Skeletal muscle tissue (tissue), 4 donors: ENCODE results near the gene TMEM88. TPM values are rescaled to one million over a fixed set of nuclear protein-coding genes. Genes with fewer than 3 reads are reported as not detected.

ENCODE experiments used
- H3K27ac ChIP-seq: one replicate; pipeline ENCODE4 v1.7.0; 2013; ENCODE audit warnings: mild to moderate bottlenecking, low read depth, low read length, inconsistent platforms
- H3K27me3 ChIP-seq, 3 donors: one replicate each; pipeline ENCODE4 v1.7.0; 2013; ENCODE audit warnings: low read length in 3 of 3; ENCODE audit not compliant: control insufficient read depth in 3 of 3, insufficient read depth in 3 of 3
- H3K36me3 ChIP-seq, 3 donors: one replicate each; pipeline ENCODE4 v1.7.0; 2013; ENCODE audit warnings: low read length in 3 of 3; ENCODE audit not compliant: control insufficient read depth in 3 of 3, insufficient read depth in 3 of 3
- H3K4me1 ChIP-seq, 3 donors: one replicate each; pipeline ENCODE4 v1.7.0; 2013; ENCODE audit warnings: low read length in 3 of 3, mild to moderate bottlenecking in 3 of 3; ENCODE audit not compliant: control insufficient read depth in 3 of 3, insufficient read depth in 3 of 3
- H3K4me3 ChIP-seq, 3 donors: one replicate each; pipeline ENCODE4 v1.7.0; 2013; ENCODE audit warnings: low read length in 3 of 3
- H3K9ac ChIP-seq, 3 donors: one replicate each; pipeline ENCODE4 v1.7.0; 2013; ENCODE audit warnings: low read length in 3 of 3, mild to moderate bottlenecking in 3 of 3, moderate library complexity in 2 of 3, low read depth in 1 of 3
- H3K9me3 ChIP-seq, 3 donors: one replicate each; pipeline ENCODE4 v1.7.0; 2013; ENCODE audit warnings: low read length in 3 of 3; ENCODE audit not compliant: control insufficient read depth in 3 of 3
- total RNA-seq: library from RNA; depleted of rRNA; stranded (reverse); fragments of >200 nt; gene quantifications from one replicate; pipeline ENCODE4 v1.2.3, GENCODE V29; 2014
- donor health status: Osteomylitis.

Gene TMEM88
- total RNA-seq, 1 donor from 2014 or later: 7.3 TPM

DNA sequence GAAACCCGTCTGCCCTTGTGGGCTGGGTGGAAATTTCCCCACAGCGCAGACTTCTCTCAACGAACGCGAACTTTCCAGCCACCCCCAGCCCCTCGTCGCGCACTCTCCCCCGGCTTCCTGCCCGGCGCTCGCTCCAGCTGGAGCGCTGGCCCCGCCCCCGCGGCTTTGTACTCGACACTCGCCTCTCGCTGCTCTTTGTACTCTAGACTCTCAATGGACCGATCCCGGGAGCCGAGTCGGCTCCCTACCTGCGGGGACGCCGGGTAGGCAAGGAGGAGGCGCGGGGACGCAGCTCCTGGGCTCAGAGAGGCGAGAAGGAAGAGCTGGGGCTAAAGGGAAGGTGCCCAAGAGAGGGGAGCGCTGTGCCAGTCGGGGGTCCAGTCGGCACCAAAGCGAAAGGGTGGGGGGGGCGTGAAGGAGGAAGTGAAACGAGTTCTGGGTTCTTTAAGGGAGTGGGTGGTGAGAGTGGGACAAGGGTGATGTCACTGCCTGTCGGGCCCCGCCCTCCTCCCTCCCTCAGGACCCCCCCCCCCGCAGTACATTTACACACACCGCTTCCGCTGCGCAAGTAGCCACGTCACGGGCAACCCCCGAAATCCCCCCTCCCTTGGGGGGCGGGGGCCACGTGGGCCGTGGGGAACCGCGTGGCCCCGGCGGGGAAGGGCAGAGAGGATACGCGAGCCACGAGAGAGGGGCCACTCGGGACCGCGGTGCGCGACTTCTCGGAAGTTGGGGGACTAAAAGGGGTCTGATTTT lies 11.2 kb upstream of the TMEM88 start:
- H3K4me1 ChIP-seq: peaks cover 48 to 58% (median 55%) of the 10 kb centered on the region in 3 donors
- no peaks in the 10 kb centered on the region for H3K9me3 ChIP-seq
- peak overlapping the region; percentile 95 for H3K27ac ChIP-seq
- H3K27me3 ChIP-seq: no peaks in the 10 kb centered on the region
- peak overlapping the region; percentile 91 to 96 (median 95) for H3K9ac ChIP-seq
- H3K4me3 ChIP-seq: peak overlapping the region; percentile 74 to 90 (median 88)
- peaks cover 12 to 23% (median 20%) of the 10 kb centered on the region in 3 donors for H3K36me3 ChIP-seq

DNA sequence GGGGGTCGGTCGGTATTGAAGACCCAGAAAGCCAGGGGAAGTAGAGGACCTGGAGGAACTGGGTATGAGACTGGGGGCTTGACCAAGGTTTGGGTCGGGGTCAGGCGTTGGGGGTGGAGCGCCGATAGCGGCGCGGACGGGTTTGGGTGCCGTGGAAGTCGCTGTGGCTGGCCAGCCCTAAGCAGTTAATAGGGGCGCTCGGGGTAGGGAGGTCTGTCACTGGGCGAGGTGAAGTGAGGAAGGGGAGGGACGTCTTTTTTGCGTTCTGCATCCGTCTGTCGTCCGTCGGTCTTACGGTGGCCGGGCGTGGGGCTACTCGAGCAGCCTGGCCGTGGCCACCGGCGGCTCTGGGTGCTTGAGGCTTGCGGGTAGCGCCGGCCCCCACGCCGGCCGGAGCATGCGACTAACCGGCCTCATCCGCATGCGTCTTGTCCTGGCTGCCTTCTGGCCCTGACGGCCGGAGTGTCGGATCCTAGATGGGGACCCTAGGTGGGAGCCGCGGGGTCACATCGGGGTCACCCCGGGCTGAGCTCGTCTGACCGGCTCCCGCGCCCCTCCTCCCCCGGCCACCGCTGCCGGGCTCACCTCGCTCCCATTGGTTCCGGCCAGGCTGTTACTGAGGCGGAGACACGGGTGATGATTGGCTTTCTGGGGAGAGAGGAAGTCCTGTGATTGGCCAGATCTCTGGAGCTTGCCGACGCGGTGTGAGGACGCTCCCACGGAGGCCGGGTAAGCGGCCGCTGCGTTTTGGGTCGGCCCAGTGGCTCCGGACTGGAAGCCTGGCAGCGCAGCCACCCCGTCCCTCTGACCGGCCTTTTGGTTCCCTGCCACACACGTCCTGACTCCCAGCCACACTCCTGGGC lies 10.3 kb upstream of the TMEM88 start:
- H3K9me3 ChIP-seq: no peaks in the 10 kb centered on the region
- H3K36me3 ChIP-seq: peaks cover 19 to 27% (median 24%) of the 10 kb centered on the region in 3 donors
- peak overlapping the region; percentile 95 for H3K27ac ChIP-seq
- H3K4me1 ChIP-seq: peaks cover 39 to 50% (median 47%) of the 10 kb centered on the region in 3 donors
- peak overlapping the region; percentile 74 to 90 (median 88) for H3K4me3 ChIP-seq
- peak overlapping the region; percentile 91 to 96 (median 95) for H3K9ac ChIP-seq
- no peaks in the 10 kb centered on the region for H3K27me3 ChIP-seq

DNA sequence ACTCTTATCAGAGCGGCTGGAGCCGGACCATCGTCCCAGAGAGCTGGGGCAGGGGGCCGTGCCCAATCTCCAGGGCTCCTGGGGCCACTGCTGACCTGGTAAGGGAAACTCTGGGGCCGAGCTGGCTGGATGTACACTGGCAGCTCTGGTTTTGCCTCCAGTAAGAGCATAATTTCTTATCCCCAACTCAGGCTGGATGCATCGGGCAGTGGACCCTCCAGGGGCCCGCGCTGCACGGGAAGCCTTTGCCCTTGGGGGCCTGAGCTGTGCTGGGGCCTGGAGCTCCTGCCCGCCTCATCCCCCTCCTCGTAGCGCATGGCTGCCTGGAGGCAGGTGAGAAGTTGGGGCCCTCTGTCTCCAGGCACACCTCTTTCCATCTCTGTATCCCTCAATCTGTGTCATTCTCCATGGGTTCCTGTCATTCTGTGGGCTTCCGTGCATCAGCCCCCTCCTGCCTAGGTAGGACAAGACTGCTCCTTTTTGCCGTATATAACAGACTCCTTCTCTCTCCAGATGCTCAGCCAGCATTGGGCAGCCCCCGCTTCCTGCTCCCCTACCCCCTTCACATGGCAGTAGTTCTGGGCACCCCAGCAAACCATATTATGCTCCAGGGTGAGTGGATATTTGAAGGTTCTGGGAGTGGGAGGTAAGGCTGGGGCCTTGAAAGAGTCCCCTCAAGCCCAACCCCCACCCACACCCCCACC lies 9.4 kb upstream of the TMEM88 start:
- Histone ChIP-seq H3K4me1 (peaks cover 30 to 41% (median 37%) of the 10 kb centered on the region in 3 donors), H3K4me3 (peak overlapping the region; percentile 51 to 88 (median 74)), H3K9me3 (no peaks in the 10 kb centered on the region), H3K9ac (peak overlapping the region; percentile 91 to 96 (median 95)), H3K27me3 (no peaks in the 10 kb centered on the region), H3K36me3 (peaks cover 27 to 37% (median 30%) of the 10 kb centered on the region in 3 donors), H3K27ac (peak overlapping the region; percentile 95)

DNA sequence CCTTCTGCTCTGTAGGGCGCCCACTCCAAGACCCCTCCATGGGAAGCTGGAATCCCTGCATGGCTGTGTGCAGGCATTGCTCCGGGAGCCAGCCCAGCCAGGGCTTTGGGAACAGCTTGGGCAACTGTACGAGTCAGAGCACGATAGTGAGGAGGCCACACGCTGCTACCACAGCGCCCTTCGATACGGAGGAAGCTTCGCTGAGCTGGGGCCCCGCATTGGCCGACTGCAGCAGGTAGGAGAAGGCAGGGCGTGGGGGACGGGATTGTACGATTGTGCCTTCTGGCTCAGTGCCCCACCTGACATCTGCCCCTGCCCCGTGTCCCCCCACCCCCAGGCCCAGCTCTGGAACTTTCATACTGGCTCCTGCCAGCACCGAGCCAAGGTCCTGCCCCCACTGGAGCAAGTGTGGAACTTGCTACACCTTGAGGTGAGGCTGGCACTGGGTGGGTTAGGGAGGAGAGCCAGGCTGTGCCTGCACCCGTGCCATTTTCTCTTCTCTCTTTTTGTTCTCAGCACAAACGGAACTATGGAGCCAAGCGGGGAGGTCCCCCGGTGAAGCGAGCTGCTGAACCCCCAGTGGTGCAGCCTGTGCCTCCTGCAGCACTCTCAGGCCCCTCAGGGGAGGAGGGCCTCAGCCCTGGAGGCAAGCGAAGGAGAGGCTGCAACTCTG lies 8.7 kb upstream of the TMEM88 start:
- Histone ChIP-seq H3K9me3 (no peaks in the 10 kb centered on the region), H3K4me1 (peaks cover 23 to 37% (median 31%) of the 10 kb centered on the region in 3 donors), H3K27me3 (no peaks in the 10 kb centered on the region), H3K4me3 (no peak overlapping the region), H3K9ac (no peak overlapping the region), H3K27ac (no peak overlapping the region), H3K36me3 (peaks cover 34 to 43% (median 37%) of the 10 kb centered on the region in 3 donors)

DNA sequence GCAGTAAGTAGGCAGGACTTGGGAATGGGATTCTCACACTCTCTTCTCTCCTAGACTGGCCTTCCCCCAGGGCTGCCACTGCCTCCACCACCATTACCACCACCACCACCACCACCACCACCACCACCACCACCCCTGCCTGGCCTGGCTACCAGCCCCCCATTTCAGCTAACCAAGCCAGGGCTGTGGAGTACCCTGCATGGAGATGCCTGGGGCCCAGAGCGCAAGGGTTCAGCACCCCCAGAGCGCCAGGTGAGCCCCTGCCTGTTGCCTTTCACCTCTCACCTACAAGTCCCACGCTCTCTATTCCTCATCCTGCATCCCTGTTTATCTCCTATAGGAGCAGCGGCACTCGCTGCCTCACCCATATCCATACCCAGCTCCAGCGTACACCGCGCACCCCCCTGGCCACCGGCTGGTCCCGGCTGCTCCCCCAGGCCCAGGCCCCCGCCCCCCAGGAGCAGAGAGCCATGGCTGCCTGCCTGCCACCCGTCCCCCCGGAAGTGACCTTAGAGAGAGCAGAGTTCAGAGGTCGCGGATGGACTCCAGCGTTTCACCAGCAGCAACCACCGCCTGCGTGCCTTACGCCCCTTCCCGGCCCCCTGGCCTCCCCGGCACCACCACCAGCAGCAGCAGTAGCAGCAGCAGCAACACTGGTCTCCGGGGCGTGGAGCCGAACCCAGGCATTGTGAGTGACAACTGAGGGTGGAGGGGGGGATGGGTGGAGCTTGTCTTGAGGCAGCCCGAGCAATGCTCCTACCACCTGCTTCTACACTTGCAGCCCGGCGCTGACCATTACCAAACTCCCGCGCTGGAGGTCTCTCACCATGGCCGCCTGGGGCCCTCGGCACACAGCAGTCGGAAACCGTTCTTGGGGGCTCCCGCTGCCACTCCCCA lies 7.9 kb upstream of the TMEM88 start:
- Histone ChIP-seq H3K36me3 (peaks cover 38 to 46% (median 40%) of the 10 kb centered on the region in 3 donors), H3K27ac (no peak overlapping the region)

DNA sequence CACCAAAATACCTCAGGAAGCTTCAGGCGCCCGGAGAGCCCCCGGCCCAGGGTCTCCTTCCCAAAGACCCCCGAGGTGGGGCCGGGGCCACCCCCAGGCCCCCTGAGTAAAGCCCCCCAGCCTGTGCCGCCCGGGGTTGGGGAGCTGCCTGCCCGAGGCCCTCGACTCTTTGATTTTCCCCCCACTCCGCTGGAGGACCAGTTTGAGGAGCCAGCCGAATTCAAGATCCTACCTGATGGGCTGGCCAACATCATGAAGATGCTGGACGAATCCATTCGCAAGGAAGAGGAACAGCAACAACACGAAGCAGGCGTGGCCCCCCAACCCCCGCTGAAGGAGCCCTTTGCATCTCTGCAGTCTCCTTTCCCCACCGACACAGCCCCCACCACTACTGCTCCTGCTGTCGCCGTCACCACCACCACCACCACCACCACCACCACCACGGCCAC lies 6.7 kb upstream of the TMEM88 start:
- Histone ChIP-seq H3K27me3 (no peaks in the 10 kb centered on the region), H3K4me3 (no peak overlapping the region), H3K4me1 (peaks cover 30 to 46% (median 36%) of the 10 kb centered on the region in 3 donors), H3K9me3 (no peaks in the 10 kb centered on the region), H3K9ac (no peak overlapping the region), H3K27ac (no peak overlapping the region), H3K36me3 (peaks cover 47 to 58% (median 50%) of the 10 kb centered on the region in 3 donors)

More for the DNA sequence above, 7.9 kb upstream of the TMEM88 start:
- Histone ChIP-seq H3K9me3 (no peaks in the 10 kb centered on the region), H3K4me1 (peaks cover 28 to 41% (median 36%) of the 10 kb centered on the region in 3 donors), H3K9ac (no peak overlapping the region), H3K27me3 (no peaks in the 10 kb centered on the region), H3K4me3 (no peak overlapping the region)

DNA sequence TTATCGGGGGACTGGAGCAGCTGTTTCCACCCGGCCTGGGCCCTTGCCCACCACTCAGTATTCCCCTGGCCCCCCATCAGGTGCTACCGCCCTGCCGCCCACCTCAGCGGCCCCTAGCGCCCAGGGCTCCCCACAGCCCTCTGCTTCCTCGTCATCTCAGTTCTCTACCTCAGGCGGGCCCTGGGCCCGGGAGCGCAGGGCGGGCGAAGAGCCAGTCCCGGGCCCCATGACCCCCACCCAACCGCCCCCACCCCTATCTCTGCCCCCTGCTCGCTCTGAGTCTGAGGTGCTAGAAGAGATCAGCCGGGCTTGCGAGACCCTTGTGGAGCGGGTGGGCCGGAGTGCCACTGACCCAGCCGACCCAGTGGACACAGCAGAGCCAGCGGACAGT lies 6.1 kb upstream of the TMEM88 start:
- Histone ChIP-seq H3K4me3 (no peak overlapping the region), H3K9ac (no peak overlapping the region), H3K4me1 (peaks cover 28 to 41% (median 34%) of the 10 kb centered on the region in 3 donors), H3K27me3 (no peaks in the 10 kb centered on the region), H3K9me3 (no peaks in the 10 kb centered on the region), H3K27ac (no peak overlapping the region), H3K36me3 (peaks cover 48 to 58% (median 50%) of the 10 kb centered on the region in 3 donors)

DNA sequence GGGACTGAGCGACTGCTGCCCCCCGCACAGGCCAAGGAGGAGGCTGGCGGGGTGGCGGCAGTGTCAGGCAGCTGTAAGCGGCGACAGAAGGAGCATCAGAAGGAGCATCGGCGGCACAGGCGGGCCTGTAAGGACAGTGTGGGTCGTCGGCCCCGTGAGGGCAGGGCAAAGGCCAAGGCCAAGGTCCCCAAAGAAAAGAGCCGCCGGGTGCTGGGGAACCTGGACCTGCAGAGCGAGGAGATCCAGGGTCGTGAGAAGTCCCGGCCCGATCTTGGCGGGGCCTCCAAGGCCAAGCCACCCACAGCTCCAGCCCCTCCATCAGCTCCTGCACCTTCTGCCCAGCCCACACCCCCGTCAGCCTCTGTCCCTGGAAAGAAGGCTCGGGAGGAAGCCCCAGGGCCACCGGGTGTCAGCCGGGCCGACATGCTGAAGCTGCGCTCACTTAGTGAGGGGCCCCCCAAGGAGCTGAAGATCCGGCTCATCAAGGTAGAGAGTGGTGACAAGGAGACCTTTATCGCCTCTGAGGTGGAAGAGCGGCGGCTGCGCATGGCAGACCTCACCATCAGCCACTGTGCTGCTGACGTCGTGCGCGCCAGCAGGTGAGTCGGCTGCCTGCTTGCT lies 5.6 kb upstream of the TMEM88 start:
- peaks cover 28 to 37% (median 31%) of the 10 kb centered on the region in 3 donors for H3K4me1 ChIP-seq
- no peak overlapping the region for H3K27ac ChIP-seq
- no peaks in the 10 kb centered on the region for H3K9me3 ChIP-seq
- H3K9ac ChIP-seq: no peak overlapping the region
- no peak overlapping the region for H3K4me3 ChIP-seq
- H3K27me3 ChIP-seq: no peaks in the 10 kb centered on the region
- peaks cover 48 to 58% (median 50%) of the 10 kb centered on the region in 3 donors for H3K36me3 ChIP-seq
